NK-92 (cell line): ENCODE results near the gene PLCL1.

Experiments used
- DNase-seq: peaks from one replicate; lab custom pipeline; 2025; ENCODE audit not compliant: unreplicated experiment; lab: John Stamatoyannopoulos, UW

Gene PLCL1

GRCh38 chr2:197852108-197852507 is 47.7 kb downstream of the PLCL1 start:
- DNase-seq, result no peak

GRCh38 chr2:197853549-197853948 is 49.2 kb downstream of the PLCL1 start:
- no peak for DNase-seq

GRCh38 chr2:197857476-197858107 is 53.2 kb downstream of the PLCL1 start:
- no peak for DNase-seq

GRCh38 chr2:197858607-197859140 is 54.3 kb downstream of the PLCL1 start:
- no peak for DNase-seq

- DNase-seq, result no peak
These were observed 58.0 kb downstream of the PLCL1 start for GRCh38 chr2:197862246-197862955.

GRCh38 chr2:197863744-197864143 is 59.4 kb downstream of the PLCL1 start:
- DNase-seq, result no peak

- DNase-seq, result no peak
These were observed 62.1 kb downstream of the PLCL1 start for GRCh38 chr2:197866455-197866854.

GRCh38 chr2:197867033-197867432 is 62.6 kb downstream of the PLCL1 start:
- no peak for DNase-seq

GRCh38 chr2:197867624-197868023 is 63.2 kb downstream of the PLCL1 start:
- DNase-seq, result no peak

- DNase-seq, result no peak
These were observed 63.8 kb downstream of the PLCL1 start for GRCh38 chr2:197868206-197868605.

- no peak for DNase-seq
These were observed 64.6 kb downstream of the PLCL1 start for GRCh38 chr2:197869041-197869440.

- no peak for DNase-seq
These were observed 65.2 kb downstream of the PLCL1 start for GRCh38 chr2:197869501-197870111.

GRCh38 chr2:197870137-197870536 is 65.7 kb downstream of the PLCL1 start:
- DNase-seq, result no peak

GRCh38 chr2:197871780-197872456 is 67.5 kb downstream of the PLCL1 start:
- DNase-seq, result no peak

GRCh38 chr2:197873293-197873701 is 68.9 kb downstream of the PLCL1 start:
- no peak for DNase-seq

GRCh38 chr2:197875763-197876162 is 71.4 kb downstream of the PLCL1 start:
- DNase-seq, result no peak

GRCh38 chr2:197876524-197876923 is 72.1 kb downstream of the PLCL1 start:
- no peak for DNase-seq

GRCh38 chr2:197877038-197877437 is 72.6 kb downstream of the PLCL1 start:
- no peak for DNase-seq

- no peak for DNase-seq
These were observed 74.4 kb downstream of the PLCL1 start for GRCh38 chr2:197878792-197879191.

GRCh38 chr2:197879812-197880408 is 75.5 kb downstream of the PLCL1 start:
- no peak for DNase-seq

GRCh38 chr2:197883354-197884032 is 79.1 kb downstream of the PLCL1 start:
- DNase-seq, result no peak
